Measurements from ENCODE around the gene RIN2. TPM values are rescaled to one million over a fixed set of nuclear protein-coding genes. Genes with fewer than 3 reads are reported as not detected.

Gene RIN2, protein sequence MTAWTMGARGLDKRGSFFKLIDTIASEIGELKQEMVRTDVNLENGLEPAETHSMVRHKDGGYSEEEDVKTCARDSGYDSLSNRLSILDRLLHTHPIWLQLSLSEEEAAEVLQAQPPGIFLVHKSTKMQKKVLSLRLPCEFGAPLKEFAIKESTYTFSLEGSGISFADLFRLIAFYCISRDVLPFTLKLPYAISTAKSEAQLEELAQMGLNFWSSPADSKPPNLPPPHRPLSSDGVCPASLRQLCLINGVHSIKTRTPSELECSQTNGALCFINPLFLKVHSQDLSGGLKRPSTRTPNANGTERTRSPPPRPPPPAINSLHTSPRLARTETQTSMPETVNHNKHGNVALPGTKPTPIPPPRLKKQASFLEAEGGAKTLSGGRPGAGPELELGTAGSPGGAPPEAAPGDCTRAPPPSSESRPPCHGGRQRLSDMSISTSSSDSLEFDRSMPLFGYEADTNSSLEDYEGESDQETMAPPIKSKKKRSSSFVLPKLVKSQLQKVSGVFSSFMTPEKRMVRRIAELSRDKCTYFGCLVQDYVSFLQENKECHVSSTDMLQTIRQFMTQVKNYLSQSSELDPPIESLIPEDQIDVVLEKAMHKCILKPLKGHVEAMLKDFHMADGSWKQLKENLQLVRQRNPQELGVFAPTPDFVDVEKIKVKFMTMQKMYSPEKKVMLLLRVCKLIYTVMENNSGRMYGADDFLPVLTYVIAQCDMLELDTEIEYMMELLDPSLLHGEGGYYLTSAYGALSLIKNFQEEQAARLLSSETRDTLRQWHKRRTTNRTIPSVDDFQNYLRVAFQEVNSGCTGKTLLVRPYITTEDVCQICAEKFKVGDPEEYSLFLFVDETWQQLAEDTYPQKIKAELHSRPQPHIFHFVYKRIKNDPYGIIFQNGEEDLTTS
- total RNA-seq (2021; ENCODE audit: unreplicated experiment), result 1.5 TPM
- polyA plus RNA-seq (2012), result 0.37 and 0.53 TPM in 2 replicates
- Bru-seq, nascent RNA, result percentile 27 among the genes with signal in this experiment
- BruChase-seq, experiment 1, labeled RNA remaining after a 6-hour chase, result percentile 20 among the genes with signal in this experiment
- BruChase-seq, experiment 2, labeled RNA remaining after a 2-hour chase, result percentile 27 among the genes with signal in this experiment
- long read RNA-seq, partial matches to known transcripts, result 1 of 2 reads
- long read RNA-seq, other reads (novel, unspliced or antisense), result 1 of 2 reads

DNA sequence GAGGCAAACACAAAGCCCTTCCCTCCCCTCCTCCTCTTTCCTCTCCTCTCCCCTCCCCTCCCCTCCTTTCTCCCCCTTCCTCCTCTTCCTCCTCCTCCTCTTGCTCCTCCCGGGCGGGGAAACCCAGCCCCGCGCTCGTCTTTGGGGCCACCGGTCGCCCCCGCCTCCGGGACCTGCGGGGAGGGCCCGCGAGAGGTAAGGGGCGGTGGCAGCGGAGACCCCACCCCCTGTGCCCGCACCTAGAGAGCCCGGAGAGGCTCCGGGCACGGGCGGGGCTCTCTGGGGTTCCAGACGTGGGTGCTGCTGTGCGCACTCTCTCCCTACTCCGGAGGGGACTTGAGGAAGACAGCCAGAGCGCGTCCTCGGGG lies at the start of gene RIN2:
Gene RIN2, plus strand, starts transcription at position 126 of the 368 bp plus-strand sequence. CDS start 131,344 bp downstream, outside the sequence.
- Histone ChIP-seq H3K4me3 (replicated peaks in 1 of 2; ENCODE audit: low read depth in 1 of 2, low read length in 2 of 2) (peak within 1 kb of the TSS; percentile 72 to 83), H3K27ac (ENCODE audit: low read depth, low read length) (peak within 1 kb of the TSS; percentile 51; the same call in 1 of the 2 replicates), H3K27me3 (ENCODE audit: insufficient read depth, low read length) (no peaks in the 10 kb centered on the region), H3K4me1 (ENCODE audit: control insufficient read depth in 1 of 2, insufficient read depth in 2 of 2, low read length in 2 of 2) (peaks cover 6 to 18% of the 10 kb centered on the region in 2 experiments), H2AFZ (ENCODE audit: low read depth, low read length, poor library complexity, severe bottlenecking) (peak within 1 kb of the TSS; percentile 74), H3K9me3 (ENCODE audit: control insufficient read depth in 1 of 2, insufficient read depth in 1 of 2, low read depth in 1 of 2, low read length in 2 of 2) (no peaks in the 10 kb centered on the region), H4K20me1 (ENCODE audit: insufficient read depth) (no peaks in the 10 kb centered on the region), H3K4me2 (ENCODE audit: low read length) (peak within 1 kb of the TSS; percentile 99), H3K9me2 (ENCODE audit: insufficient read depth) (no peaks in the 10 kb centered on the region), H3K79me2 (ENCODE audit: insufficient read depth, low read length) (no peaks in the 10 kb centered on the region), H3K36me3 (ENCODE audit: control insufficient read depth in 1 of 2, insufficient read depth in 2 of 2, low read length in 2 of 2) (no peaks in the 10 kb centered on the region), H3K9ac (ENCODE audit: low read length) (peak within 1 kb of the TSS; percentile 65)
- ATAC-seq, result peak; percentile 73
- POLR2A ChIA-PET, result interaction anchor here (0.6 kb wide), 1 partner anchor 15 kb away, joined by 3 read pairs; no protein-coding TSS in a partner anchor
- CTCF ChIA-PET, result no interaction called here
- no peak for DNase-seq (ENCODE audit: low read depth, low spot score)
- intact Hi-C loops (cut with micrococcal nuclease), result no loop called here
- no TSS peak for BruUV-seq (replicated peaks)
- TF ChIP-seq, protein P1, sequence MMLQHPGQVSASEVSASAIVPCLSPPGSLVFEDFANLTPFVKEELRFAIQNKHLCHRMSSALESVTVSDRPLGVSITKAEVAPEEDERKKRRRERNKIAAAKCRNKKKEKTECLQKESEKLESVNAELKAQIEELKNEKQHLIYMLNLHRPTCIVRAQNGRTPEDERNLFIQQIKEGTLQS (IDR thresholded peaks at IDR 0.05), result no peak
- TF ChIP-seq EGR1 (IDR thresholded peaks at IDR 0.05; ENCODE audit: low read depth), result peak; percentile 36; the same call in 1 of the 2 replicates
- RAD21 ChIA-PET (ENCODE audit: low non-redundant PET in 1 of 2, low total read pairs in 2 of 2, uncharacterized antibody in 2 of 2, unreplicated experiment in 2 of 2), result no interaction called here

DNA sequence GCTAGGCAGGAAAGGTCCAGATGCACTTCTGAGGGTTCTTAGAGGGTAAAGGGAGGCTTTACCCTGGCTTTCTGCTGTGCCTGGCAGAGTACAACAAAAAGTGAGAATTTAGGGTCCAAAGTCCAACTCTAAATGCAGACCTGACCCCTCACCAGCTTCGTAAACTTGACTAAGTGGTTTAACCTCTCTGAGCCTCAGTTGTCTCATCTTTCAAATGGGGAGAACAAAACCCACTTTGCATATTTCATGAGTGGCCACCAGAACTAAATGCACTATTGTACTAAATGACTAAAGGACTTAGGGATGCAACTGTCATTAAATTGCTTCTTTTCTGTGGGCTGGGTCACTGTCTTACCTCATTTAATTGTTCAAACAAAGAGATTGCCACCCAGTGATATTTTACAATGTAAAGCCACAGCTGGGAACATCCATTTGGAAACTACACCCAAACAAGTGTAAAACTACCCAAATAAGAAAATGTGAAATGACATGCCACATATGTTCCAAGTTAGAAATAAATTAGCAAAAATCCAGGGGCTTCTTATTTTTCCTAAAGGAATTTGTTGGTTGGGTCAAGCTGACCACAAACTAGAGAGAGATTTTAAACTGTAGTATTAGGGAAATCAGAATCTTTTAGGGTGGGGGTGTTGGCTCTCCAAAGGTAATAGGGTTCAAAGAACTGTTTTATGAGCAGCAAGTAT lies 48.3 kb upstream of the RIN2 start:
- no peaks in the 10 kb centered on the region for H3K9me3 ChIP-seq (ENCODE audit: control insufficient read depth in 1 of 2, insufficient read depth in 1 of 2, low read depth in 1 of 2, low read length in 2 of 2)
- DNase-seq (ENCODE audit: low read depth, low spot score) (no peak), ATAC-seq (no peak)
- H3K36me3 ChIP-seq (ENCODE audit: control insufficient read depth in 1 of 2, insufficient read depth in 2 of 2, low read length in 2 of 2), result no peaks in the 10 kb centered on the region
- POLR2A ChIA-PET, result no interaction called here
- RAD21 ChIA-PET (ENCODE audit: low non-redundant PET in 1 of 2, low total read pairs in 2 of 2, uncharacterized antibody in 2 of 2, unreplicated experiment in 2 of 2), result no interaction called here
- H3K79me2 ChIP-seq (ENCODE audit: insufficient read depth, low read length), result no peaks in the 10 kb centered on the region
- H3K4me1 ChIP-seq (ENCODE audit: control insufficient read depth in 1 of 2, insufficient read depth in 2 of 2, low read length in 2 of 2), result no peaks in the 10 kb centered on the region
- no peak overlapping the region for H3K27ac ChIP-seq (ENCODE audit: low read depth, low read length)
- no peak overlapping the region for H3K4me3 ChIP-seq (replicated peaks in 1 of 2; ENCODE audit: low read depth in 1 of 2, low read length in 2 of 2)
- H3K27me3 ChIP-seq (ENCODE audit: insufficient read depth, low read length), result peaks cover 42% of the 10 kb centered on the region
- no peaks in the 10 kb centered on the region for H3K9me2 ChIP-seq (ENCODE audit: insufficient read depth)
- no peak overlapping the region for H3K4me2 ChIP-seq (ENCODE audit: low read length)
- no peak overlapping the region for H3K9ac ChIP-seq (ENCODE audit: low read length)
- CTCF ChIA-PET, result no interaction called here
- no peak for TF ChIP-seq EGR1 (IDR thresholded peaks at IDR 0.05; ENCODE audit: low read depth)
- TF ChIP-seq FOSL1 (IDR thresholded peaks at IDR 0.05; ENCODE audit: low read depth), result no peak
- no peak for TF ChIP-seq YY1 (IDR thresholded peaks at IDR 0.05; ENCODE audit: extremely low read depth, insufficient replicate concordance, low read depth, low read length)
- no peak for TF ChIP-seq EZH2 (IDR thresholded peaks at IDR 0.05)
- TF ChIP-seq JUND (IDR thresholded peaks at IDR 0.05), result no peak
- TF ChIP-seq ELF1 (IDR thresholded peaks at IDR 0.05; ENCODE audit: borderline replicate concordance, low read depth), result no peak
- no peak for TF ChIP-seq RAD21 (IDR thresholded peaks at IDR 0.05; ENCODE audit: low read depth)
- H2AFZ ChIP-seq (ENCODE audit: low read depth, low read length, poor library complexity, severe bottlenecking), result no peak overlapping the region
- intact Hi-C loops (cut with micrococcal nuclease), result no loop called here
- BruUV-seq (replicated peaks), result no TSS peak
- no peaks in the 10 kb centered on the region for H4K20me1 ChIP-seq (ENCODE audit: insufficient read depth)

Data from HCT116 (cell line).